Neural cell (in vitro differentiated cells): ENCODE results near the gene TMCO2. TPM values are rescaled to one million over a fixed set of nuclear protein-coding genes. Genes with fewer than 3 reads are reported as not detected.

Source experiments
- H2AFZ ChIP-seq: fragments of 200-600, 300-800 bp; sonication (generic), shearing (Covaris generic); 2 replicates; pipeline ENCODE4 v1.6.0; 2014; ENCODE audit warnings: low read depth, mild to moderate bottlenecking, antibody characterized with exemption, low read length, moderate library complexity
- H3F3A ChIP-seq: fragments of 200-600 bp; shearing (Covaris generic); 2 replicates; pipeline ENCODE4 v1.6.1; 2016; ENCODE audit warnings: mild to moderate bottlenecking, moderate library complexity, mixed read lengths, antibody characterized with exemption, low read length; ENCODE audit not compliant: insufficient read depth, poor library complexity, severe bottlenecking
- H3K27ac ChIP-seq: fragments of 200-600, 300-800 bp; sonication (generic), shearing (Covaris generic); 2 replicates; pipeline ENCODE4 v1.5.1; 2014; ENCODE audit warnings: mild to moderate bottlenecking, low read length, moderate library complexity
- H3K27me3 ChIP-seq: fragments of 300-800, 200-600 bp; sonication (generic), shearing (Covaris generic); 2 replicates; pipeline ENCODE4 v1.6.0; 2014; ENCODE audit warnings: mild to moderate bottlenecking, low read depth, low read length, moderate library complexity; ENCODE audit not compliant: insufficient read depth
- H3K36me3 ChIP-seq: fragments of 300-800, 200-600 bp; sonication (generic), shearing (Covaris generic); 2 replicates; pipeline ENCODE4 v1.5.1; 2014; ENCODE audit warnings: mild to moderate bottlenecking, antibody characterized with exemption, low read length, moderate library complexity; ENCODE audit not compliant: insufficient read depth
- H3K4me2 ChIP-seq: fragments of 300-800, 200-600 bp; sonication (generic), shearing (Covaris generic); 2 replicates; pipeline ENCODE4 v1.6.0; 2014; ENCODE audit warnings: mild to moderate bottlenecking, low read length
- H3K4me3 ChIP-seq: fragments of 300-800, 200-600 bp; sonication (generic), shearing (Covaris generic); 2 replicates; pipeline ENCODE4 v1.5.1; 2014; ENCODE audit warnings: mild to moderate bottlenecking, low read length, moderate library complexity
- H3K79me2 ChIP-seq: fragments of 200-600 bp; shearing (Covaris generic); replicated peaks from 2 replicates; pipeline ENCODE4 v1.6.0; 2014; ENCODE audit warnings: mild to moderate bottlenecking, low read length, moderate library complexity; ENCODE audit not compliant: insufficient read depth
- H3K9ac ChIP-seq: fragments of 300-800, 200-600 bp; sonication (generic), shearing (Covaris generic); 2 replicates; pipeline ENCODE4 v1.6.1; 2016; ENCODE audit warnings: mild to moderate bottlenecking, low read length, mixed read lengths
- H3K9me2 ChIP-seq: fragments of 200-600 bp; shearing (Covaris generic); 2 replicates; pipeline ENCODE4 v1.6.1; 2016; ENCODE audit warnings: mild to moderate bottlenecking, low read length, mixed read lengths; ENCODE audit not compliant: insufficient read depth
- H3K9me3 ChIP-seq: fragments of 200-600, 300-800 bp; sonication (generic), shearing (Covaris generic); 2 replicates; pipeline ENCODE4 v1.6.1; 2016; ENCODE audit warnings: mild to moderate bottlenecking, mixed run types, low read length, moderate library complexity, mixed read lengths
- H4K20me1 ChIP-seq: fragments of 200-600 bp; shearing (Covaris generic); 2 replicates; pipeline ENCODE4 v1.6.1; 2016; ENCODE audit warnings: mild to moderate bottlenecking, mixed run types; ENCODE audit not compliant: insufficient read depth
- CTCF ChIP-seq: fragments of 450-650 bp; IDR thresholded peaks from 2 replicates; pipeline ENCODE4 v1.5.1; 2014; ENCODE audit warnings: antibody characterized with exemption, mild to moderate bottlenecking, moderate library complexity; ENCODE audit not compliant: poor library complexity, severe bottlenecking
- EP300 ChIP-seq: fragments of 450-650 bp; conservative IDR thresholded peaks from 2 replicates; pipeline ENCODE4 v1.6.1; 2014; ENCODE audit warnings: antibody characterized with exemption, mild to moderate bottlenecking, moderate library complexity; ENCODE audit not compliant: poor library complexity, severe bottlenecking
- EZH2 ChIP-seq: fragments of 200-600, 300-800 bp; shearing (Covaris generic), sonication (generic); IDR thresholded peaks from 2 replicates; pipeline ENCODE4 v1.6.1; 2014; ENCODE audit warnings: antibody characterized with exemption, low read length, borderline replicate concordance, mild to moderate bottlenecking; ENCODE audit not compliant: insufficient read depth, poor library complexity, severe bottlenecking
- MXI1 ChIP-seq: fragments of 450-650 bp; conservative IDR thresholded peaks from 2 replicates; pipeline ENCODE4 v1.6.1; 2014; ENCODE audit warnings: antibody characterized with exemption, mild to moderate bottlenecking; ENCODE audit not compliant: poor library complexity, severe bottlenecking
- POLR2AphosphoS5 ChIP-seq: IDR thresholded peaks from 2 replicates; pipeline ENCODE4 v1.6.1; 2012
- RAD21 ChIP-seq: fragments of 450-650 bp; conservative IDR thresholded peaks from 2 replicates; pipeline ENCODE4 v1.6.1; 2014; ENCODE audit warnings: antibody characterized with exemption, mild to moderate bottlenecking, moderate library complexity
- REST ChIP-seq: IDR thresholded peaks from 2 replicates; pipeline ENCODE4 v1.6.1; 2012; ENCODE audit warnings: borderline replicate concordance
- SMC3 ChIP-seq: fragments of 450-650 bp; conservative IDR thresholded peaks from 2 replicates; pipeline ENCODE4 v1.6.1; 2014; ENCODE audit warnings: antibody characterized with exemption, mild to moderate bottlenecking, moderate library complexity; ENCODE audit not compliant: poor library complexity
- TAF1 ChIP-seq: IDR thresholded peaks from 2 replicates; pipeline ENCODE4 v1.6.1; 2012; ENCODE audit warnings: low read depth
- polyA minus RNA-seq: library from RNA; depleted of rRNA, polyadenylated mRNA; stranded (reverse); fragments of >200 nt; gene quantifications from 2 replicates; pipeline ENCODE4 v1.2.3, GENCODE V29; 2014
- polyA plus RNA-seq: library from polyadenylated mRNA; depleted of rRNA; stranded (reverse); fragments of >200 nt; gene quantifications from 2 replicates; pipeline ENCODE4 v1.2.3, GENCODE V29; 2014

The TMCO2 gene
- not detected in 2 replicates for polyA plus RNA-seq
- not detected in 2 replicates for polyA minus RNA-seq

DNA sequence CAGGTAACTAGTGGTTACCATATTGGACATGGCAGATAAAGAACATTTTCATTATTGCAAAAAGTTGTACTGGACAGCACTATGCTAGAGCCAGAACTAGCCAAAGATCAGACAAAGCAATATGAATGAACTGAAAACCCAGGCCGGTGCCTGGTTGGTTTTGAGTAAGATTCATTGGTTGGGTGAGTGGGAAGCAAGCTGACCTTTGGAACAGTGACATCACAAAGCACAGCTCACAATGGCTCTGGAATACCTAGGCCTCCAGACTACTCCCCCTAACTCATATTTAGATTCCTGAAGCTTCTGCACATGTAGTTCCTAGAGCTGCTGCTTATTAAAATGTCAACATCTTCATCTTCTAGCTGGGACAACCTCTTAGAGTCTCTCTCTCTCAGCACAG, at the start of gene TMCO2:
Gene TMCO2 (plus strand): TSS at position 283 of the 400 bp plus-strand sequence. CDS start 57 bp downstream, at position 340.
- Histone ChIP-seq H3K4me2 (no peak within 1 kb of the TSS), H4K20me1 (no peaks in the 10 kb centered on the region), H3K9me2 (no peaks in the 10 kb centered on the region), H3K79me2 (no peaks in the 10 kb centered on the region), H3K36me3 (no peaks in the 10 kb centered on the region), H3K4me3 (no peak within 1 kb of the TSS), H3K27ac (no peak within 1 kb of the TSS), H3K27me3 (no peaks in the 10 kb centered on the region), H3K9ac (no peak within 1 kb of the TSS), H3F3A (no peaks in the 10 kb centered on the region), H2AFZ (no peak within 1 kb of the TSS), H3K9me3 (no peaks in the 10 kb centered on the region)
- TF ChIP-seq EZH2, result no peak
- TF ChIP-seq EP300, result no peak
- no peak for TF ChIP-seq CTCF
- no peak for TF ChIP-seq POLR2AphosphoS5
- TF ChIP-seq SMC3, result no peak
- no peak for TF ChIP-seq REST
- no peak for TF ChIP-seq RAD21
- no peak for TF ChIP-seq MXI1
- TF ChIP-seq TAF1, result no peak

GRCh38 chr1:40199126-40199525, 48.6 kb upstream of the TMCO2 start:
- no peaks in the 10 kb centered on the region for H3K36me3 ChIP-seq
- no peak overlapping the region for H2AFZ ChIP-seq
- no peak overlapping the region for H3K27ac ChIP-seq
- no peak overlapping the region for H3K4me2 ChIP-seq
- no peaks in the 10 kb centered on the region for H3K27me3 ChIP-seq
- H3K9me3 ChIP-seq, result no peaks in the 10 kb centered on the region
- H3K79me2 ChIP-seq, result no peaks in the 10 kb centered on the region
- no peak overlapping the region for H3K4me3 ChIP-seq
- H3F3A ChIP-seq, result no peaks in the 10 kb centered on the region
- H4K20me1 ChIP-seq, result no peaks in the 10 kb centered on the region
- no peaks in the 10 kb centered on the region for H3K9me2 ChIP-seq
- no peak overlapping the region for H3K9ac ChIP-seq
- TF ChIP-seq TAF1, result no peak
- no peak for TF ChIP-seq SMC3
- TF ChIP-seq MXI1, result no peak
- no peak for TF ChIP-seq RAD21
